GM21447 (cell line): Measurements from ENCODE around the gene ATOSB.

ENCODE experiments used
- ATAC-seq: cut with Tn5 transposase; IDR thresholded peaks from one replicate; pipeline ENCODE4 v1.9.1; 2021; ENCODE audit not compliant: unreplicated experiment

The ATOSB gene

GRCh38 chr9:35114113-35114839, 1.4 kb downstream of the ATOSB start:
- no peak for ATAC-seq

GRCh38 chr9:35112257-35113020, 3.2 kb downstream of the ATOSB start:
- no peak for ATAC-seq

- ATAC-seq: peak; percentile 60
These were observed 4.4 kb downstream of the ATOSB start for GRCh38 chr9:35111001-35111933.

- ATAC-seq: no peak
These were observed 5.3 kb downstream of the ATOSB start for GRCh38 chr9:35110327-35110761.

GRCh38 chr9:35108946-35109575, 6.6 kb downstream of the ATOSB start:
- no peak for ATAC-seq

- no peak for ATAC-seq
These were observed 7.2 kb downstream of the ATOSB start for GRCh38 chr9:35108461-35108860.

GRCh38 chr9:35107297-35108290, 8.1 kb downstream of the ATOSB start:
- no peak for ATAC-seq

GRCh38 chr9:35106343-35106730, 9.3 kb downstream of the ATOSB start:
- ATAC-seq: no peak

- no peak for ATAC-seq
These were observed 9.9 kb downstream of the ATOSB start for GRCh38 chr9:35105571-35106342.

- ATAC-seq: no peak
These were observed 10.5 kb downstream of the ATOSB start for GRCh38 chr9:35105126-35105525.

GRCh38 chr9:35104586-35104985, 11.1 kb downstream of the ATOSB start:
- no peak for ATAC-seq

- no peak for ATAC-seq
These were observed 11.9 kb downstream of the ATOSB start for GRCh38 chr9:35103660-35104191.

- ATAC-seq: peak; percentile 96
These were observed 12.6 kb downstream of the ATOSB start, which contains the start of gene STOML2 for GRCh38 chr9:35102769-35103659. TSS of gene STOML2 (minus strand) at chr9:35103131. CDS start at chr9:35103094, 37 bp downstream.

- no peak for ATAC-seq
These were observed 13.2 kb downstream of the ATOSB start for GRCh38 chr9:35102465-35102768.

- no peak for ATAC-seq
These were observed 18.1 kb downstream of the ATOSB start for GRCh38 chr9:35097573-35097972.

- peak; percentile 88 for ATAC-seq
These were observed 19.4 kb downstream of the ATOSB start, which contains the start of gene PIGO for GRCh38 chr9:35096035-35096849. TSS of gene PIGO (minus strand) at chr9:35096591. CDS start at chr9:35095565, 1,026 bp downstream.

GRCh38 chr9:35091536-35091935, 24.1 kb downstream of the ATOSB start:
- no peak for ATAC-seq
